ENCODE measurements around the gene AMD1. TPM values are rescaled to one million over a fixed set of nuclear protein-coding genes. Genes with fewer than 3 reads are reported as not detected.
"Not testable (repeated sequence)": the region's sequence is repeated elsewhere in the genome, so short reads cannot be mapped to it uniquely, and the experiment has no call there.

Gene AMD1
- total RNA-seq, 1 experiment from 2014 or later: 87.6 TPM

DNA sequence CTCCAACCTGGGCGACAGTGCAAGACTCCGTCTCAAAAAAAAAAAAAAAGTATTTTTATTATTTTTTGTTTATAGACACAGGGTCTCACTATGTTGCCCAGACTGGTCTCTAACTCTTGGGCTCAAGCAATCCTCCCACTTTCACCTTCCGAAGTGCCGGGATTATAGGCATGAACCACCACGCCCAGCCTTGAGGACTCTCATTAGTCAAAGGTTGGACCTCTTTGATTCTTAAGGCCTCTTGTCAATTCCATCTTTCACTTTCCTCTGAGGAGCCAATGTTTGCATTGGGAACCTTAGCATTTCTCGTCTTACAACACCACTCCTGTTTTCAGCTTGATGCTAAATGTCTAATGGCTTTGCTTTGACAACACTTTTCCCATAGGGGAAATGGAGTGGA is 43.2 kb upstream of the AMD1 start:
- ChIA-PET POLR2A (ENCODE audit: low non-redundant PET) (no interaction called here), CTCF (no interaction called here)
- no peaks in the 10 kb centered on the region for H3K27me3 ChIP-seq (replicated peaks; ENCODE audit: insufficient read depth, low read depth, low read length, poor library complexity)
- no peaks in the 10 kb centered on the region for H3K36me3 ChIP-seq (ENCODE audit: insufficient read depth, low read length, poor library complexity, severe bottlenecking)
- no peaks in the 10 kb centered on the region for H3K9me3 ChIP-seq (ENCODE audit: low read depth, low read length, poor library complexity, severe bottlenecking)
- no peak overlapping the region for H3K27ac ChIP-seq (ENCODE audit: low read depth, low read length, poor library complexity, severe bottlenecking)
- no peaks in the 10 kb centered on the region for H3K4me1 ChIP-seq (ENCODE audit: insufficient read depth, low read length, poor library complexity, severe bottlenecking)
- no peak overlapping the region for H3K4me3 ChIP-seq (ENCODE audit: low read depth, low read length, poor library complexity, severe bottlenecking)
- no peak for DNase-seq (ENCODE audit: low spot score)
- intact Hi-C loops (cut with micrococcal nuclease; ENCODE audit: unreplicated experiment): no loop called here
- TF ChIP-seq, protein P1, sequence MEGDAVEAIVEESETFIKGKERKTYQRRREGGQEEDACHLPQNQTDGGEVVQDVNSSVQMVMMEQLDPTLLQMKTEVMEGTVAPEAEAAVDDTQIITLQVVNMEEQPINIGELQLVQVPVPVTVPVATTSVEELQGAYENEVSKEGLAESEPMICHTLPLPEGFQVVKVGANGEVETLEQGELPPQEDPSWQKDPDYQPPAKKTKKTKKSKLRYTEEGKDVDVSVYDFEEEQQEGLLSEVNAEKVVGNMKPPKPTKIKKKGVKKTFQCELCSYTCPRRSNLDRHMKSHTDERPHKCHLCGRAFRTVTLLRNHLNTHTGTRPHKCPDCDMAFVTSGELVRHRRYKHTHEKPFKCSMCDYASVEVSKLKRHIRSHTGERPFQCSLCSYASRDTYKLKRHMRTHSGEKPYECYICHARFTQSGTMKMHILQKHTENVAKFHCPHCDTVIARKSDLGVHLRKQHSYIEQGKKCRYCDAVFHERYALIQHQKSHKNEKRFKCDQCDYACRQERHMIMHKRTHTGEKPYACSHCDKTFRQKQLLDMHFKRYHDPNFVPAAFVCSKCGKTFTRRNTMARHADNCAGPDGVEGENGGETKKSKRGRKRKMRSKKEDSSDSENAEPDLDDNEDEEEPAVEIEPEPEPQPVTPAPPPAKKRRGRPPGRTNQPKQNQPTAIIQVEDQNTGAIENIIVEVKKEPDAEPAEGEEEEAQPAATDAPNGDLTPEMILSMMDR (conservative IDR thresholded peaks at IDR 0.05; ENCODE audit: low read depth, low read length): no peak
- TF ChIP-seq EZH2 (IDR thresholded peaks at IDR 0.05; ENCODE audit: borderline replicate concordance, low read depth, low read length, poor library complexity, severe bottlenecking): no peak
- no TSS peak for BruUV-seq (replicated peaks)

DNA sequence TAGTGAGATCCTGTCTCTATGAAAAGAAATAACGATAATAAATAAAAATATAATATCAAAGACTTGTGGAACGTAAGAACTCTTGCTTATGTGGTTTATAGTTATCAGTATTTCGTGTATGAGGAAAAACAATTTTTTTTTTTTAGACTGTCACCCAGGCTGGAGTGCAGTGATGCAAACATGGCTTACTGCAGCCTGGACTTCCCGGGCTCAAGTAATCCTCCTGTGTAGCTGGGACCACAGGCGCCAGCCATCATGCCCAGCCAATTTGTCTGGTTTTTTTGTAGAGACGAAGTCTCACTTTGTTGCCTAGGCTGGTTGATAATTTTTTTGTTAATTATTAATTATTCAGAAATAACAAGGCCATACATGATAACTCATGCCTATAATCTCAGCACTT is 40.8 kb upstream of the AMD1 start:
- Histone ChIP-seq H3K9me3 (ENCODE audit: low read depth, low read length, poor library complexity, severe bottlenecking) (no peaks in the 10 kb centered on the region), H3K36me3 (ENCODE audit: insufficient read depth, low read length, poor library complexity, severe bottlenecking) (no peaks in the 10 kb centered on the region), H3K4me1 (ENCODE audit: insufficient read depth, low read length, poor library complexity, severe bottlenecking) (no peaks in the 10 kb centered on the region), H3K27me3 (replicated peaks; ENCODE audit: insufficient read depth, low read depth, low read length, poor library complexity) (no peaks in the 10 kb centered on the region), H3K27ac (ENCODE audit: low read depth, low read length, poor library complexity, severe bottlenecking) (no peak overlapping the region), H3K4me3 (ENCODE audit: low read depth, low read length, poor library complexity, severe bottlenecking) (no peak overlapping the region)
- CTCF ChIA-PET: no interaction called here
- DNase-seq (ENCODE audit: low spot score): no peak
- intact Hi-C loops (cut with micrococcal nuclease; ENCODE audit: unreplicated experiment): no loop called here
- POLR2A ChIA-PET (ENCODE audit: low non-redundant PET): no interaction called here
- BruUV-seq (replicated peaks): no TSS peak
- TF ChIP-seq, protein P1 (conservative IDR thresholded peaks at IDR 0.05; ENCODE audit: low read depth, low read length): no peak
- TF ChIP-seq EZH2 (IDR thresholded peaks at IDR 0.05; ENCODE audit: borderline replicate concordance, low read depth, low read length, poor library complexity, severe bottlenecking): no peak

DNA sequence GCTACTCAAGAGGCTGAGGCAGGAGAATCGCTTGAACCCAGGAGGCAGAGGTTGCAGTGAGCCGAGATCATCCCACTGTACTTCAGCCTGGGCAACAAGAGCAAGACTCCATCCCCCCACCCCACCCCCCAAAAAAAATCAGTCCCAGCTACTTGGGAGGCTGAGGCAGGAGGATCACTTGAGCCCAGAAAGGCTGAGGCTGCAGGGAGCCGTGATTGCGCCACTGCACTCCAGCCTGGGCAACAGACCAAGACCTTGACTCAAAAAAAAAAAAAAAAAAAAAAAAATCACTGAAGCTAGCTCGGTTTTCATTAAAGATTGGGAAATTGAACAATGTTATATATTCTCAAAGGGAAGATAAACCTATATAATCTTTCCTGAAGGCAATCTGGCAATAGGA is 38.8 kb upstream of the AMD1 start:
- BruUV-seq (replicated peaks); CTCF ChIA-PET; H3K36me3 ChIP-seq (ENCODE audit: insufficient read depth, low read length, poor library complexity, severe bottlenecking); H3K4me1 ChIP-seq (ENCODE audit: insufficient read depth, low read length, poor library complexity, severe bottlenecking); H3K9me3 ChIP-seq (ENCODE audit: low read depth, low read length, poor library complexity, severe bottlenecking); H3K27me3 ChIP-seq (replicated peaks; ENCODE audit: insufficient read depth, low read depth, low read length, poor library complexity); POLR2A ChIA-PET (ENCODE audit: low non-redundant PET); H3K27ac ChIP-seq (ENCODE audit: low read depth, low read length, poor library complexity, severe bottlenecking); DNase-seq (ENCODE audit: low spot score); intact Hi-C loops (cut with micrococcal nuclease; ENCODE audit: unreplicated experiment); H3K4me3 ChIP-seq (ENCODE audit: low read depth, low read length, poor library complexity, severe bottlenecking): not testable (repeated sequence)

DNA sequence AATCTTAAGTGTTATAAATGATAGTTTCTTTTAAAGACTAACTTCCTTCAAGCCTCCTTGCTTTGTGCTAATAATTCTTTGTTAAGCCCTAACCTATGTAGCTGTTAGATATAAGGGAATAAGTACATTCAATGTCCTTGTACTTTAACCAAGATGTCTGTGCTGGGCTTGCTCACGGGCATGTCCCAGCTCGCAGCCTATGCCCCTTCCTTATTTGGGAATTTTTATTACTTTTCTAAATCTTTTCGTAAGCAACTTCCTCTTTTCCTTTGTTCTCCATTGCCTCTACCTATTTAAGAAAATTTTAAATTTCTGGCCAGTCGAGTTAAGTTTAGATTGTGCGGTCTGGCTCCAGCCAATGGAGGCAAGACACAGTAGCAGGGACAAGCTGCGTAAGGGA is 33.3 kb upstream of the AMD1 start:
- H3K4me1 ChIP-seq (ENCODE audit: insufficient read depth, low read length, poor library complexity, severe bottlenecking): no peaks in the 10 kb centered on the region
- no peak for DNase-seq (ENCODE audit: low spot score)
- CTCF ChIA-PET: no interaction called here
- H3K36me3 ChIP-seq (ENCODE audit: insufficient read depth, low read length, poor library complexity, severe bottlenecking): no peaks in the 10 kb centered on the region
- no peak overlapping the region for H3K4me3 ChIP-seq (ENCODE audit: low read depth, low read length, poor library complexity, severe bottlenecking)
- no peak for TF ChIP-seq EZH2 (IDR thresholded peaks at IDR 0.05; ENCODE audit: borderline replicate concordance, low read depth, low read length, poor library complexity, severe bottlenecking)
- TF ChIP-seq, protein P1 (conservative IDR thresholded peaks at IDR 0.05; ENCODE audit: low read depth, low read length): no peak
- BruUV-seq (replicated peaks): no TSS peak
- no peaks in the 10 kb centered on the region for H3K27me3 ChIP-seq (replicated peaks; ENCODE audit: insufficient read depth, low read depth, low read length, poor library complexity)
- no peak overlapping the region for H3K27ac ChIP-seq (ENCODE audit: low read depth, low read length, poor library complexity, severe bottlenecking)
- intact Hi-C loops (cut with micrococcal nuclease; ENCODE audit: unreplicated experiment): no loop called here
- H3K9me3 ChIP-seq (ENCODE audit: low read depth, low read length, poor library complexity, severe bottlenecking): no peaks in the 10 kb centered on the region
- POLR2A ChIA-PET (ENCODE audit: low non-redundant PET): no interaction called here
